Retinal pigment epithelial cell (primary cell): Measurements from ENCODE around the gene SLC15A4.
"Not testable (repeated sequence)": the region's sequence is repeated elsewhere in the genome, so short reads cannot be mapped to it uniquely, and the experiment has no call there.

Source experiments
- DNase-seq: peaks from one replicate; pipeline ENCODE4 v3.0.0-alpha.2; 2010; ENCODE audit warnings: low read depth
- H3K4me3 ChIP-seq: 2 replicates; pipeline ENCODE4 v1.5.1; 2011; ENCODE audit warnings: mild to moderate bottlenecking, low read length, control low read depth, moderate library complexity
- TF ChIP-seq, protein P1 (sequence below): conservative IDR thresholded peaks from 2 replicates; pipeline ENCODE4 v1.5.1; 2011; ENCODE audit warnings: low read depth, low read length, control low read depth, inconsistent platforms

SLC15A4 gene

DNA sequence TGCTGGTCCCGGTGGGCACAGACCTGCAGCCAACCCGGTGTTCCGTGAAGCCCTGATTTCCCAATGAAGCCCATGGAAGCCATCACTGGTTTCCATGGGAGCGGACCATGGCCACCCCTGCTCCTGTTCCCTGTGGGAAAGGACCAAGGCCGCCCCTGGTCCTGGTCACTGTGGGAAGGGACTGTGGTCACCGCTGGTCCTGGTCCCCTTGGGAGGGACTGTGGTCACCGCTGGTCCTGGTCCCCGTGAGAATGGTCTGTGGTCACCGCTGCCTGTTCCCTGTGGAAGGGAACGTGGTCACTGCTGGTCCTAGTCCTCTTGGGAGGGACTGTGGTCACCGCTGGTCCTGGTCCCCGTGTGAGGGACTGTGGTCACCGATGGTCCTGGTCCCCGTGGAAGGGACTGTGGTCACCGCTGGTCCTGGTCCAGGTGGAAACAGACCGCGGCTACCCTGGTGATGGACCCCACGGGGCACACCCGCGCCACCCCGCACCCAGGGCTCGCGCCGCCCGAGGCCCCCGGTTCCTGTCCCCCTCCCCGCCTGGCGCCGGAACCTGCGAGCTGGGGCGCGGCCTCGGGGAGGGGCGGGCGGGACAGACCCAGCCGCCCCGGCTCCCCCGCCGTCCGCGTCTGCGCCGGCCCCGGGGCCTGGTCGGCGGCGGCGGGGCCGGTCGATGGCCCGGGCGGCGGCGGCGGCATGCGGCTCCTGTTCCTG, 29.3 kb upstream of the SLC15A4 start, which contains the start of gene GLT1D1:
TSS of gene GLT1D1 (plus strand) at position 594 of the 715 bp plus-strand sequence. CDS start at position 698, 104 bp downstream.
- no peak for DNase-seq
- peak within 1 kb of the TSS; percentile 14 for H3K4me3 ChIP-seq
- TF ChIP-seq, protein P1, sequence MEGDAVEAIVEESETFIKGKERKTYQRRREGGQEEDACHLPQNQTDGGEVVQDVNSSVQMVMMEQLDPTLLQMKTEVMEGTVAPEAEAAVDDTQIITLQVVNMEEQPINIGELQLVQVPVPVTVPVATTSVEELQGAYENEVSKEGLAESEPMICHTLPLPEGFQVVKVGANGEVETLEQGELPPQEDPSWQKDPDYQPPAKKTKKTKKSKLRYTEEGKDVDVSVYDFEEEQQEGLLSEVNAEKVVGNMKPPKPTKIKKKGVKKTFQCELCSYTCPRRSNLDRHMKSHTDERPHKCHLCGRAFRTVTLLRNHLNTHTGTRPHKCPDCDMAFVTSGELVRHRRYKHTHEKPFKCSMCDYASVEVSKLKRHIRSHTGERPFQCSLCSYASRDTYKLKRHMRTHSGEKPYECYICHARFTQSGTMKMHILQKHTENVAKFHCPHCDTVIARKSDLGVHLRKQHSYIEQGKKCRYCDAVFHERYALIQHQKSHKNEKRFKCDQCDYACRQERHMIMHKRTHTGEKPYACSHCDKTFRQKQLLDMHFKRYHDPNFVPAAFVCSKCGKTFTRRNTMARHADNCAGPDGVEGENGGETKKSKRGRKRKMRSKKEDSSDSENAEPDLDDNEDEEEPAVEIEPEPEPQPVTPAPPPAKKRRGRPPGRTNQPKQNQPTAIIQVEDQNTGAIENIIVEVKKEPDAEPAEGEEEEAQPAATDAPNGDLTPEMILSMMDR: no peak

DNA sequence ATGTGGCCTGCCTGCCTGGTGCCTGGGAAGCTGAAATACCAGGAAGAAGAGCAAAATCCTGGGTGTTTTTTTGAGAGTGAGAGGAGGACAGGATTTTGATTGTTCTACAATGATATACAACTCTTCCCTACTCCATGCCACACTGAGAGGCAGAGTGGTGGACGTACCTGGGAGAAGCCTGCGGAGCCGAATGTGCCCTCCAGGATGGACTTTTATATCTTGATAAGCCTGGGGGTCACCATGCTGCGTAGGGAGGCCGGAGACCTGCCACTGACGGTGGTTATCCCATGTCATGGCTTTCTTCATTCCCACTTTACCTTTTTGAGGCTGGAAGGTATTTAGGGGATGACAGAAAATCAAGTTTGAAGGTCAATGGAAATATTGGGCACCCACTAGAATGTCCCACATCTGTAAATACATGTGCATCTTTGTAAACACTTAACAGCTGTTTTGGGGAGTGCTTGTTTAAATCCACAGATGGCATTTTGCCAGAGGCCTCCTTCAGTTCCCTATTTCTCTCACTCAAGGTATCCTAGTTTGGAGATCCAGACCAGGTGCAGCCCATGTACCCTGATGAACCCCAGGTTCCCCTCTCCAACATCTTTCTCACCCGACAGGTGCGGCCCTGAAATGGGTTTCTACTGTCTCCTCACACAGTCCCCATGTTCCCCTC, 28.4 kb upstream of the SLC15A4 start:
- H3K4me3 ChIP-seq: no peak overlapping the region
- DNase-seq: no peak
- TF ChIP-seq, protein P1: no peak

DNA sequence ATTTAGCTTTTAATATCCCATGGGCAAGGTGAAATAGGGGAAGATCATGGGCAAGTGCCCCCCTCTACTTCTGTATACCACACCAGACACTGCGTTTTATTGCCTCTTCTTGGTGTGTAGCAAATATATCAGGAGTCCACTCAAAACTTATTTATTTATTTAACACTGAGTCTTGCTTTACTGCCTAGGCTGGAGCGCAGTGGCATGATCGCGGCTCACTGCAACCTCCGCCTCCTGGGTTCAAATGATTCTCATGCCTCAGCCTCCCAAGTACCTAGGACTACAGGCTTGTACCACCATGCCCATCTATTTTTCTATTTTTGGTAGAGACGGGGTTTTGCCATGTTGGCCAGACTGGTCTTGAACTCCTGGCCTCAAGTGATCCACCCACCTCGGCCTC, 27.7 kb upstream of the SLC15A4 start:
- DNase-seq, H3K4me3 ChIP-seq: not testable (repeated sequence)

DNA sequence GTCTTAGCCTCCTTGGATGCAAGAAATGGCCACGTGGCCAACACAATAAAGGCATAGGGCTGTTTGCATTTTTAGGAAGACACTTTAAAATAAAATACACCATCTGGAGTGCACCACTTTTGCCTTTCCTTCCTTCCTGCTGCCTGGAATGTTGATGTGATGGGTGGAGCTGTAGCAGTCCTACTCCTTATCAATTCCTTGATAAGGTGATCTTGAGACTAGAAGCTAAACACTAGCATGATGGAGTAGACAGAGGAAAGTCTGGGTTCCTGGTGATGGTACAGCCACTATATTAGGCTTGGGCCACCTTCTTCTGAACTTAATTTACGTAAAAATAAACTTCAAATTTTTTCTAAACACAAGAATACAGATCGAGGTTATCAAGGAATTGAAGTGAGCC, 26.6 kb upstream of the SLC15A4 start:
- DNase-seq: no peak
- no peak overlapping the region for H3K4me3 ChIP-seq
- TF ChIP-seq, protein P1: no peak

DNA sequence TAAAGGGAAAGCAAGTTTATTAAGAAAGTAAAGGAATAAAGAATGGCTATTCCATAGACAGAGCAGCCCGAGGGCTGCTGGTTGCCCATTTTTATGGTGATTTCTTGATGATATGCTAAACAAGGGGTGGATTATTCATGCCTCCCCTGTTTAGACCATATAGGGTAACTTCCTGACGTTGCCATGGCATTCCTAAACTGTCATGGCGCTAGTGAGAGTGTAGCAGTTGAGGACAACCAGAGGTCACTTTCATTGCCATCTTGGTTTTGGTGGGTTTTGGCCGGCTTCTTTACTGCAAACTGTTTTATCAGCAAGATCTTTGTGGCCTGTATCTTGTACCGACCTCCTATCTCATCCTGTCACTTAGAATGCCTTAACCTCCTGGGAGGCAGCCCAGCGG, 26.0 kb upstream of the SLC15A4 start:
- not testable (repeated sequence) for DNase-seq, H3K4me3 ChIP-seq

DNA sequence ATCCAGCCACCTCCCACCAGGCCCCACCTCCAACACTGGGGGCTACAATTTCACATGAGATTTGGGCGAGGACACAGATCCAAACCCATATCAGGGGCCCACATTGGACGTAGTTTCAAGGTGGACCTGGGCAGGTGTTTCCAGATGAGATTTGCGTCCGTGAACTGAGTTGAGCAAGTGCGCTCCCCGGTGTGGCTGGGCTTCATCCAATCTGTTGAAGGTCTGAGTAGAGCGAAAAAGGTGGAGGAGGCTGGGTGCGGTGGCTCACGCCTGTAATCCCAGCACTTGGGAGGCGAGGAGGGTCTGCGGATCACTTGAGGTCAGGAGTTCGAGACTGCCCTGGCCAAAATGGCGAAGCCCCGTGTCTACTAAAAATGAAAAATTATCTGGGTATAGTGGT, 24.6 kb upstream of the SLC15A4 start:
- TF ChIP-seq, protein P1: no peak
- no peak for DNase-seq
- H3K4me3 ChIP-seq: no peak overlapping the region

DNA sequence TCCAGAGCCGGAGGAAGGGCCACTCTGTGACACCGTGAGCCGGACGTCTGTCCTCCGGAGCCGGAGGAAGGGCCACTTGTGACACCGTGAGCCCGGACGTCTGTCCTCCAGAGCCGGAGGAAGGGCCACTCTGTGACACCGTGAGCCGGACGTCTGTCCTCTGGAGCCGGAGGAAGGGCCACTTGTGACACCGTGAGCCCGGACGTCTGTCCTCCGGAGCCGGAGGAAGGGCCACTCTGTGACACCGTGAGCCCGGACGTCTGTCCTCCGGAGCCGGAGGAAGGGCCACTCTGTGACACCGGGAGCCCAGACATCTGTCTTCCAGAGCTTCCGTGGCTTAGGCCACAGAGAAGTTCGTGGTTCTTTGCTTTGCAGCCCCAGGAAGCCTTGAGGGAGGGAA, 22.9 kb upstream of the SLC15A4 start:
- not testable (repeated sequence) for H3K4me3 ChIP-seq, DNase-seq

DNA sequence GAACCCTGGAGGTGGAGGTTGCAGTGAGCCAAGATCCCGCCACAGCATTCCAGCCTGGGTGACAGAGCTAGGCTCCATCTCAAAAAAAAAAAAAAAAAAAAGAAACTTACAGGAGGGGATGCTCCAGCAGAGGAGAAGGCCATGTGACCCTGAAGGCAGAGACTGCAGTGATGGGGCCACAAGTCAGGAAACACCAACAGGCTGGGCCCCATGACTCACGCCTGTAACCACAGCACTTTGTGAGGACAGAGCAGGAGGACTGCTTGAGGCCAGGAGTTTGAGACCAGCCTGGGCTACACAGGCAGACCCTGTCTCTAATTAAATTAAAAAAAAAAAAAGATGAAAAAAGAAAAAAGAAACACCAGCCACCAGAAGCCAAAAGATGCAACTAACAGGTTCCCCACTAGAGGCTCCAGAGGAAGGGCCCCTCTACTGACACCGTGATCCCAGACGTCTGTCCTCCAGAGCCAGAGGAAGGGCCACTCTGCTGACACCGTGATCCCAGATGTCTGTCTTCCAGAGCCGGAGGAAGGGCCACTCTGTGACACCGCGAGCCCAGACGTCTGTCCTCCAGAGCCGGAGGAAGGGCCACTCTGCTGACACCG, 20.4 kb upstream of the SLC15A4 start:
- TF ChIP-seq, protein P1: peak; percentile 17
- DNase-seq: no peak
- H3K4me3 ChIP-seq: no peak overlapping the region
